GM12878 (cell line): ENCODE results near the gene UMAD1. TPM values are rescaled to one million over a fixed set of nuclear protein-coding genes. Genes with fewer than 3 reads are reported as not detected.

ENCODE experiments used
- ATAC-seq: fragments of 200-7000 bp; cut with Tn5 transposase; 3 replicates; pipeline ENCODE4 v1.9.1; 2020; ENCODE audit warnings: mild to moderate bottlenecking, moderate library complexity
- BruUV-seq: library from RNA; stranded (reverse); fragments of 400-500 nt; replicated peaks from 2 replicates; lab custom pipeline; 2021; lab: Mats Ljungman, UMichigan
- CTCF ChIA-PET: fragments of 300-600 bp; sonication (Branson Sonifier 250); formaldehyde crosslinking; extraction: SDS; loops from one replicate; lab custom pipeline; 2021; ENCODE audit warnings: inconsistent platforms; lab: Yijun Ruan, JAX
- POLR2A ChIA-PET: fragments of 350-600 bp; formaldehyde crosslinking; extraction: SDS; loops from one replicate; lab custom pipeline; 2021; ENCODE audit warnings: inconsistent platforms; lab: Charles Lee
- RAD21 ChIA-PET: fragments of 300-600 bp; sonication (Branson Sonifier 250); formaldehyde crosslinking; loops from one replicate; lab custom pipeline; 2023; ENCODE audit warnings: antibody characterized with exemption; ENCODE audit not compliant: unreplicated experiment; lab: Charles Lee
- SMC1A ChIA-PET: fragments of 300-600 bp; sonication (Branson Sonifier 250); formaldehyde crosslinking; loops from one replicate; lab custom pipeline; 2023; ENCODE audit not compliant: unreplicated experiment, uncharacterized antibody; lab: Charles Lee
- DNase-seq: peaks from one replicate; pipeline ENCODE4 v3.0.0-alpha.2; 2011; ENCODE audit warnings: low read depth, low spot score
- FAIRE-seq: peaks from 3 replicates; lab custom pipeline; 2011; peaks lifted over from hg19 to GRCh38; lab: Jason Lieb, UNC
- H2AFZ ChIP-seq: 2 replicates; pipeline ENCODE4 v1.6.0; 2011; ENCODE audit warnings: low read depth, low read length, control low read depth; ENCODE audit not compliant: control insufficient read depth
- H3K27ac ChIP-seq: 2 replicates; pipeline ENCODE4 v1.5.1; 2011; ENCODE audit warnings: control low read depth; ENCODE audit not compliant: control insufficient read depth, insufficient read depth
- H3K27me3 ChIP-seq, 2 experiments: replicated peaks in 1 of 2; 2 replicates each; pipeline versions ENCODE4 v1.6.0 to v1.6.1; 2011; ENCODE audit warnings: low read length in 1 of 2; ENCODE audit not compliant: control insufficient read depth in 2 of 2, insufficient read depth in 2 of 2
- H3K36me3 ChIP-seq, 2 experiments: 2 replicates each; pipeline ENCODE4 v1.5.1; 2011; ENCODE audit warnings: low read length in 1 of 2; ENCODE audit not compliant: control insufficient read depth in 2 of 2, insufficient read depth in 2 of 2
- H3K4me1 ChIP-seq: 2 replicates; pipeline ENCODE4 v1.6.1; 2011; ENCODE audit warnings: mild to moderate bottlenecking, low read length, moderate library complexity, mixed read lengths; ENCODE audit not compliant: control insufficient read depth, insufficient read depth
- H3K4me2 ChIP-seq: 2 replicates; pipeline ENCODE4 v1.6.0; 2011; ENCODE audit warnings: control low read depth; ENCODE audit not compliant: control insufficient read depth, insufficient read depth
- H3K4me3 ChIP-seq: fragments of 200-600 bp; sonication (generic); 2 replicates; pipeline ENCODE4 v1.5.1; 2016
- H3K79me2 ChIP-seq: 2 replicates; pipeline ENCODE4 v1.6.0; 2011; ENCODE audit warnings: low read length; ENCODE audit not compliant: control insufficient read depth, insufficient read depth
- H3K9ac ChIP-seq: 2 replicates; pipeline ENCODE4 v1.8.0; 2011; ENCODE audit warnings: low read length, control low read depth, mixed read lengths; ENCODE audit not compliant: control insufficient read depth, insufficient read depth
- H3K9me3 ChIP-seq: replicated peaks from 3 replicates; pipeline ENCODE4 v1.5.1; 2011; ENCODE audit warnings: mild to moderate bottlenecking, low read length; ENCODE audit not compliant: control insufficient read depth, insufficient read depth
- H4K20me1 ChIP-seq: 2 replicates; pipeline ENCODE4 v1.6.0; 2011; ENCODE audit not compliant: control insufficient read depth, insufficient read depth
- CBX3 ChIP-seq: fragments of 200-600 bp; sonication (generic); IDR thresholded peaks from 2 replicates; pipeline ENCODE4 v1.6.1; 2016; ENCODE audit warnings: low read depth, borderline replicate concordance
- IKZF1 ChIP-seq: fragments of 450-650 bp; conservative IDR thresholded peaks from 2 replicates; pipeline ENCODE4 v1.6.1; 2017; ENCODE audit warnings: antibody characterized with exemption, mild to moderate bottlenecking
- PML ChIP-seq: IDR thresholded peaks from 2 replicates; pipeline ENCODE4 v1.6.1; 2012; ENCODE audit warnings: low read length, inconsistent platforms
- SPI1 ChIP-seq: IDR thresholded peaks from 2 replicates; pipeline ENCODE4 v1.6.1; 2011; ENCODE audit warnings: low read depth, mild to moderate bottlenecking, low read length, moderate library complexity, borderline replicate concordance; ENCODE audit not compliant: insufficient read depth
- ZNF687 ChIP-seq: fragments of 450-650 bp; IDR thresholded peaks from 2 replicates; pipeline ENCODE4 v1.6.1; 2017; ENCODE audit warnings: mild to moderate bottlenecking, moderate library complexity
- ZSCAN29 ChIP-seq: fragments of 450-650 bp; IDR thresholded peaks from 2 replicates; pipeline ENCODE4 v1.6.1; 2017; ENCODE audit warnings: mild to moderate bottlenecking, moderate library complexity
- WGBS: methylation state at CpG from one replicate; pipeline ENCODE4 v1.1.6; 2016; ENCODE audit warnings: low lambda C conversion rate; ENCODE audit not compliant: insufficient replicate concordance, insufficient coverage; ENCODE audit errors: missing lambda C conversion rate; 5-methylcytosine and 5-hydroxymethylcytosine counted together
- in situ Hi-C: fragments of 300-500 bp; cut with MboI; formaldehyde crosslinking; loops from 9 replicates; pipeline ENCODE4 v1.14.3; 2018; ENCODE audit warnings: mixed read lengths
- intact Hi-C: fragments of 100-400 bp; cut with micrococcal nuclease; formaldehyde crosslinking; loops from one replicate; pipeline ENCODE4 v1.14.2; 2022; ENCODE audit not compliant: unreplicated experiment
- polyA plus RNA-seq, 11 experiments: library from polyadenylated mRNA; depleted of rRNA in 4 of 11; unstranded in 6 of 11; stranded (reverse) in 5 of 11; fragments of >200 nt; fragmentation: Nextera tagmentation in 4 of 11; fragmentation: Illumina TruSeq in 1 of 11; extraction: Ambion mirVana in 4 of 11; extraction: Trizol in 1 of 11; gene quantifications; 1 replicate in 1 of 11; 2 replicates in 10 of 11; pipeline versions ENCODE4 v1.2.1 to v1.2.3, GENCODE V29; 2011 to 2016; ENCODE audit warnings: inconsistent platforms in 2 of 11, missing spikeins in 2 of 11, low read depth in 1 of 11
- total RNA-seq, 4 experiments: library from RNA; depleted of rRNA in 3 of 4; stranded (reverse); fragments of >200 nt in 3 of 4; fragmentation: Illumina TruSeq in 1 of 4; extraction: Trizol in 1 of 4; gene quantifications; 2 replicates each; pipeline versions ENCODE4 v1.2.1 to v1.2.3, GENCODE V29; 2013 to 2021
- TF ChIP-seq, protein P1 (sequence below): fragments of 450-650 bp; formaldehyde crosslinking; IDR thresholded peaks from 2 replicates; pipeline ENCODE4 v1.4.0; 2022; ENCODE audit warnings: mild to moderate bottlenecking, moderate library complexity

Gene UMAD1
- total and polyA plus RNA-seq, 10 of the 15 experiments (the other 5 are each of a cell fraction or from before 2014, with no cell fraction given): 6.0 to 28.6 (median 9.3) TPM

GRCh38 chr7:7869036-7869435, 228.5 kb downstream of the UMAD1 start:
- Histone ChIP-seq H3K4me3 (no peak overlapping the region), H3K79me2 (no peaks in the 10 kb centered on the region), H2AFZ (no peak overlapping the region), H3K9me3 (no peaks in the 10 kb centered on the region), H4K20me1 (no peaks in the 10 kb centered on the region), H3K36me3 (no peaks in the 10 kb centered on the region), H3K4me1 (peaks cover 7% of the 10 kb centered on the region), H3K27ac (no peak overlapping the region), H3K9ac (no peak overlapping the region), H3K4me2 (no peak overlapping the region), H3K27me3 (no peaks in the 10 kb centered on the region)
- SMC1A ChIA-PET: interaction anchor here (0.7 to 4.0 kb wide), 14 partner anchors 9 to 188 kb away, joined by 3 to 25 read pairs (median 5); no protein-coding TSS in a partner anchor
- BruUV-seq: no TSS peak
- TF ChIP-seq IKZF1 (no peak), ZNF687 (no peak), SPI1 (no peak), ZSCAN29 (no peak), CBX3 (no peak), PML (no peak)
- TF ChIP-seq, protein P1, sequence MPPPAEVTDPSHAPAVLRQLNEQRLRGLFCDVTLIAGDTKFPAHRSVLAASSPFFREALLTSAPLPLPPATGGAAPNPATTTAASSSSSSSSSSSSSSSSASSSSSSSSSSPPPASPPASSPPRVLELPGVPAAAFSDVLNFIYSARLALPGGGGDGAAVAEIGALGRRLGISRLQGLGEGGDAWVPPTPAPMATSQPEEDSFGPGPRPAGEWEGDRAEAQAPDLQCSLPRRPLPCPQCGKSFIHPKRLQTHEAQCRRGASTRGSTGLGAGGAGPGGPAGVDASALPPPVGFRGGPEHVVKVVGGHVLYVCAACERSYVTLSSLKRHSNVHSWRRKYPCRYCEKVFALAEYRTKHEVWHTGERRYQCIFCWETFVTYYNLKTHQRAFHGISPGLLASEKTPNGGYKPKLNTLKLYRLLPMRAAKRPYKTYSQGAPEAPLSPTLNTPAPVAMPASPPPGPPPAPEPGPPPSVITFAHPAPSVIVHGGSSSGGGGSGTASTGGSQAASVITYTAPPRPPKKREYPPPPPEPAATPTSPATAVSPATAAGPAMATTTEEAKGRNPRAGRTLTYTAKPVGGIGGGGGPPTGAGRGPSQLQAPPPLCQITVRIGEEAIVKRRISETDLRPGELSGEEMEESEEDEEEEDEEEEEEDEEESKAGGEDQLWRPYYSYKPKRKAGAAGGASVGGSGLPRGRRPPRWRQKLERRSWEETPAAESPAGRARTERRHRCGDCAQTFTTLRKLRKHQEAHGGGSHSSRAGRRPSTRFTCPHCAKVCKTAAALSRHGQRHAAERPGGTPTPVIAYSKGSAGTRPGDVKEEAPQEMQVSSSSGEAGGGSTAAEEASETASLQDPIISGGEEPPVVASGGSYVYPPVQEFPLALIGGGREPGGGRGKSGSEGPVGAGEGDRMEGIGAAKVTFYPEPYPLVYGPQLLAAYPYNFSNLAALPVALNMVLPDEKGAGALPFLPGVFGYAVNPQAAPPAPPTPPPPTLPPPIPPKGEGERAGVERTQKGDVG: no peak
- FAIRE-seq (no peak), DNase-seq (no peak), ATAC-seq (0 out of 3 replicates have a peak, but pooled peaks have one; percentile 14)
- 44% methylated on average over 1 of the region's 1 CpG for WGBS
- POLR2A ChIA-PET: interaction anchor here (0.6 to 1.1 kb wide), 2 partner anchors 15 to 65 kb away, joined by 3 to 4 read pairs; no protein-coding TSS in a partner anchor
- RAD21 ChIA-PET: interaction anchor here (0.7 to 2.0 kb wide), 7 partner anchors 11 to 188 kb away, joined by 3 to 7 read pairs (median 3); no protein-coding TSS in a partner anchor
- CTCF ChIA-PET: interaction anchor here (0.9 to 1.7 kb wide), 4 partner anchors 11 to 321 kb away, joined by 3 to 4 read pairs (median 3); no protein-coding TSS in a partner anchor
- in situ Hi-C loops: no loop called here
- intact Hi-C loops: no loop called here
